Measurements from ENCODE around the gene HSPA1L. TPM values are rescaled to one million over a fixed set of nuclear protein-coding genes. Genes with fewer than 3 reads are reported as not detected.

HSPA1L gene
- total RNA-seq, 4 donors from 2014 or later, result 1.3 to 2.3 (median 1.8) TPM

GRCh38 chr6:31831350-31832215 lies 16.5 kb upstream of the HSPA1L start:
- TF ChIP-seq POLR2A (IDR thresholded peaks at IDR 0.05) (no peak), CTCF (IDR thresholded peaks at IDR 0.05) (no peak)
- DNase-seq (ENCODE audit: low spot score in 2 of 2), result no peak
- 57 to 63% methylated on average over 15 of the region's 15 CpGs for WGBS, 2 donors
- H3K4me3 ChIP-seq (ENCODE audit: low read depth, poor library complexity, severe bottlenecking), result no peak overlapping the region
- intact Hi-C loops (cut with DNase I; ENCODE audit: low total_unique reads), result no loop called here

GRCh38 chr6:31830886-31831335 lies 15.8 kb upstream of the HSPA1L start:
- DNase-seq (ENCODE audit: low spot score in 2 of 2), result no peak
- 32 to 37% methylated on average over 6 of the region's 6 CpGs for WGBS, 2 donors
- peak overlapping the region; percentile 36 for H3K4me3 ChIP-seq (ENCODE audit: low read depth, poor library complexity, severe bottlenecking)
- intact Hi-C loops (cut with DNase I; ENCODE audit: low total_unique reads), result no loop called here
- TF ChIP-seq POLR2A (IDR thresholded peaks at IDR 0.05) (no peak), CTCF (IDR thresholded peaks at IDR 0.05) (no peak)

GRCh38 chr6:31829633-31830283 lies 14.7 kb upstream of the HSPA1L start:
- peak overlapping the region; percentile 36 for H3K4me3 ChIP-seq (ENCODE audit: low read depth, poor library complexity, severe bottlenecking)
- 0% methylated on average over 13 of the region's 15 CpGs for WGBS, 2 donors
- intact Hi-C loops (cut with DNase I; ENCODE audit: low total_unique reads), result no loop called here
- DNase-seq (ENCODE audit: low spot score in 2 of 2), result no peak
- TF ChIP-seq CTCF (IDR thresholded peaks at IDR 0.05) (no peak), POLR2A (IDR thresholded peaks at IDR 0.05) (no peak)

GRCh38 chr6:31827286-31828079 lies 12.4 kb upstream of the HSPA1L start, which contains the start of gene HSPA1B:
TSS of gene HSPA1B (plus strand) at chr6:31827738. CDS start at chr6:31827951, 213 bp downstream.
- intact Hi-C loops (cut with DNase I; ENCODE audit: low total_unique reads), result no loop called here
- WGBS, 2 donors, result 0 to 1% methylated on average over 42 to 44 of the region's 56 CpGs
- DNase-seq (ENCODE audit: low spot score in 2 of 2), result peak; percentile 100
- TF ChIP-seq POLR2A (IDR thresholded peaks at IDR 0.05), result peak; percentile 71 to 99
- no peak for TF ChIP-seq CTCF (IDR thresholded peaks at IDR 0.05)
- H3K4me3 ChIP-seq (ENCODE audit: low read depth, poor library complexity, severe bottlenecking), result peak within 1 kb of the TSS; percentile 39

GRCh38 chr6:31826793-31827285 lies 11.8 kb upstream of the HSPA1L start:
- WGBS, 2 donors, result 0 to 3% methylated on average over 13 of the region's 13 CpGs
- TF ChIP-seq CTCF (IDR thresholded peaks at IDR 0.05) (no peak), POLR2A (IDR thresholded peaks at IDR 0.05) (no peak)
- intact Hi-C loops (cut with DNase I; ENCODE audit: low total_unique reads), result no loop called here
- H3K4me3 ChIP-seq (ENCODE audit: low read depth, poor library complexity, severe bottlenecking), result peak overlapping the region; percentile 12
- DNase-seq (ENCODE audit: low spot score in 2 of 2), result peak; percentile 93 to 98

Measured in lower leg skin (tissue), 4 donors.